GM23248 (cell line): ENCODE measurements around the gene SV2B.

Experiments
- EZH2 ChIP-seq: fragments of 200-600 bp; sonication (generic); IDR thresholded peaks from 2 replicates; pipeline ENCODE4 v1.6.1; 2018; ENCODE audit warnings: antibody characterized with exemption, mild to moderate bottlenecking; ENCODE audit not compliant: insufficient read depth, poor library complexity, severe bottlenecking
- EZH2phosphoT487 ChIP-seq: fragments of 200-600 bp; sonication (generic); IDR thresholded peaks from 2 replicates; pipeline ENCODE4 v1.6.1; 2018; ENCODE audit warnings: antibody characterized with exemption, moderate library complexity, mild to moderate bottlenecking, low read depth; ENCODE audit not compliant: insufficient read depth

DNA sequence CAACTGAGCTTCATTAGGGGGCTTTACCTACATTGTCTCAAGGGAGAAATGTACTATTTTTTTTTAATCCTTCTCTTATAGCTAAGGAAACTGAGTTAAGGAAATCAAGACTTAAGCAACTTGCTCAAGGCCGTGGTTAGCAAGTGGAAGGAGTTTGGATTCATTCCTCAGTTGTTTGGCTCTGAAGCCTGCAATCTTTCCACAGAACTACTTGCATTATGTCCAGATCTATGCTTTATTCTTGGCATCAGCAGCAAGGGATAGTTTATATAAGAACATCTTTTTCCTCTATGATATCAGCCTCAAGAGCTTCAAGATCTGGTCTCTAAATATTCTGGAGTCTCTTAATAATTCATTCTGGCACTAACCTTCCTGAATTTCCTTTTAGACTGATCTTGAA lies 182.4 kb downstream of the SV2B start:
- no peak for TF ChIP-seq EZH2
- no peak for TF ChIP-seq EZH2phosphoT487
